GM12801 (cell line): Measurements from ENCODE around the gene MMS22L.

Experiments
- TF ChIP-seq, protein P1 (sequence below): IDR thresholded peaks from one replicate; pipeline ENCODE4 v1.5.1; 2011; ENCODE audit warnings: control low read depth; ENCODE audit not compliant: insufficient read length; ENCODE audit errors: extremely low read depth

Gene MMS22L

DNA sequence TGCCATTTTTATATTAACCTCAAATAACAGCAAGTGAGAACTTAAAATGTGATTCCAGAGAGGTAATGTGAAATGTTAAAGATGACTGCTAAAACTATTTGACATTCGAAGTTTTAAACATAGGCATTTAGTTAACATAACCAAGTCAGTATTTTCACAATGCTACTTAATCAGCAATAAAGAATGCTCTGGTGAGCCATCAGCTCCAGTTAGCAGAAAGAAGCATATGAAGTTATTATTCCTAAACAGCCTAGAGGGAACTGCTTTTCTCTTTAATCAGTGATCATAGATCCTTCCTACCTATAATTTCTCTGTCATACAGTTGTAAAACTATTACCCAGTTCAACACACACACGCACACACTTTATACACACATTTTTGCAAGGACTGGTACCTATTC is 60.1 kb downstream of the MMS22L start:
- TF ChIP-seq, protein P1, sequence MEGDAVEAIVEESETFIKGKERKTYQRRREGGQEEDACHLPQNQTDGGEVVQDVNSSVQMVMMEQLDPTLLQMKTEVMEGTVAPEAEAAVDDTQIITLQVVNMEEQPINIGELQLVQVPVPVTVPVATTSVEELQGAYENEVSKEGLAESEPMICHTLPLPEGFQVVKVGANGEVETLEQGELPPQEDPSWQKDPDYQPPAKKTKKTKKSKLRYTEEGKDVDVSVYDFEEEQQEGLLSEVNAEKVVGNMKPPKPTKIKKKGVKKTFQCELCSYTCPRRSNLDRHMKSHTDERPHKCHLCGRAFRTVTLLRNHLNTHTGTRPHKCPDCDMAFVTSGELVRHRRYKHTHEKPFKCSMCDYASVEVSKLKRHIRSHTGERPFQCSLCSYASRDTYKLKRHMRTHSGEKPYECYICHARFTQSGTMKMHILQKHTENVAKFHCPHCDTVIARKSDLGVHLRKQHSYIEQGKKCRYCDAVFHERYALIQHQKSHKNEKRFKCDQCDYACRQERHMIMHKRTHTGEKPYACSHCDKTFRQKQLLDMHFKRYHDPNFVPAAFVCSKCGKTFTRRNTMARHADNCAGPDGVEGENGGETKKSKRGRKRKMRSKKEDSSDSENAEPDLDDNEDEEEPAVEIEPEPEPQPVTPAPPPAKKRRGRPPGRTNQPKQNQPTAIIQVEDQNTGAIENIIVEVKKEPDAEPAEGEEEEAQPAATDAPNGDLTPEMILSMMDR = no peak

GRCh38 chr6:97218912-97219311 is 64.1 kb downstream of the MMS22L start:
- TF ChIP-seq, protein P1 = no peak

DNA sequence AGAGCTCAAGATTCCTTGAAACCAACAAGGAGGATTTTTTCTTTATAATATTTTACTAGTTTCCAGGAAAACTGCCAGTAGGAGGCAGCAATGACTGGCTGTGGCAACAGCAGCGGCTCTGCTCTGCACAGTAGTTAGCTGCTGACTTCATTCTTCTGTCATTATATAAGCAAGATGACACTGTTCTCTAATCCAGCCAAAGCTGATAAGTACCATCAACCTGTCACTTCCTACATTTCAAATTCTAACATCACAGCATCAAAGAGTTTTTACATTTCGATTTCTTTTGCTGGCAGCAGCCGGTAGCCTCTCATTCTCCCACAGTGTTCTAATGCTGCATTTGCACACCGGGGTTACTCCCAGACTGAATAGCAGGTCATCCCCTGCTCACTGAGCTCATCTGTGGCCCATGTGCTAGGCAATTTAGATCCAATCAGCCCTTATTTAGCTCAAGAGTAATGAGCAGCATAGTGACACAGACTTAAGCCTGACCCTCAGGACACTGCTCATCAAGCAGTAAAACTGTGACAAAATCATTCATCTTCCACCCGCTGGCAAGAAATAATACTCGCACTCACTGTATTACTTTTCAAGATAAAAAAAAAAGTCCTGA is 67.8 kb downstream of the MMS22L start:
- TF ChIP-seq, protein P1 = no peak

- TF ChIP-seq, protein P1 = no peak
Observed at GRCh38 chr6:97214671-97215070, 68.3 kb downstream of the MMS22L start.

DNA sequence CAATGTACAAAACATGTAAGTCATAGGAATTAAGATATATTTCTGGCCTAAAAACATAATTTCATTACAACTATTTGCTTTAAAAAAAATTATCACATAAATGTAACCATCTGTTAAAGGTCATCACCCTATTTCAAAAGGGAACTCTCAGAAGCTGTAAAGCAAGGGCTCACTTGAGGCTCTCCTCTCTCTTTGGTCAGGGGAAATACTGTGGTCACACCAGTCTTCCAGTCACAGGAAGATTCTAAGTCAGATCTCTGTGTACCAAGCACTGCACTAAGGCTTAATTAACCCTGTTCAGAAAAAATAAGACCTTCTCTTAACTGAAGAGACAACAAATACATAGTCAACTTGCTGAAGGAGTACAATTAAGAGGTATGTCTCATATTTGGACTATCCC is 75.6 kb downstream of the MMS22L start:
- TF ChIP-seq, protein P1 = no peak

DNA sequence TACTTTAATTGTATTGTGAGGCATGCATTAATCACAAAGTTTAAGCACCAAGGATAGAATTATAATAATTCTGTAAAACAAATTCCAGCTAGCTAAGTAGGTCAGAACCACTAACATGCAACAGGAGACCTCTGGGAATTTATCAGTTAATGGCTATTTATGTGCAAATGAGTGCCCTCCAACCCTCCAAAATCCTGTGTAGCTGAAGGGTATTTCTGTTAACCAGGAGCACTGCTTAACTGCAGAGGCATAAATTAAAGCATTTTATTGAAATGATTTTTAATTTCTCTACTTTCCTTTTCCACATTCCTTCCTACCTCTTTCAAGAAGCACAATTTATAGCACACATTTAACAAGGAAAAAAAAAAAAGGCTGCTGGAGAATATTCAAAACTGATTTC is 77.0 kb downstream of the MMS22L start:
- TF ChIP-seq, protein P1 = no peak

- TF ChIP-seq, protein P1 = no peak
Observed at GRCh38 chr6:97203343-97203742, 79.7 kb downstream of the MMS22L start.

- TF ChIP-seq, protein P1 = no peak
Observed at GRCh38 chr6:97198046-97198565, 84.9 kb downstream of the MMS22L start.
